GM23248 (cell line): ENCODE data around the gene SYNPO2. TPM values are rescaled to one million over a fixed set of nuclear protein-coding genes. Genes with fewer than 3 reads are reported as not detected.

Source experiments
- DNase-seq: peaks from one replicate; pipeline ENCODE4 v3.0.0-alpha.2; 2015
- H2AFZ ChIP-seq: fragments of 200-600 bp; sonication (generic); 2 replicates; pipeline ENCODE4 v1.6.1; 2016; ENCODE audit warnings: antibody characterized with exemption
- H3F3A ChIP-seq: fragments of 200-600 bp; sonication (generic); 2 replicates; pipeline ENCODE4 v1.6.1; 2016; ENCODE audit warnings: mild to moderate bottlenecking, antibody characterized with exemption, mixed run types; ENCODE audit not compliant: insufficient read depth
- H3K27ac ChIP-seq: fragments of 200-600 bp; sonication (generic); 2 replicates; pipeline ENCODE4 v1.5.1; 2016; ENCODE audit warnings: mild to moderate bottlenecking
- H3K27me3 ChIP-seq: fragments of 200-600 bp; sonication (generic); replicated peaks from 2 replicates; pipeline ENCODE4 v1.6.1; 2016; ENCODE audit warnings: mild to moderate bottlenecking; ENCODE audit not compliant: insufficient read depth
- H3K36me3 ChIP-seq: fragments of 200-600 bp; sonication (generic); 2 replicates; pipeline ENCODE4 v1.6.1; 2016; ENCODE audit warnings: low read depth, mild to moderate bottlenecking
- H3K4me1 ChIP-seq: fragments of 200-600 bp; sonication (generic); 2 replicates; pipeline ENCODE4 v1.6.1; 2016; ENCODE audit warnings: mild to moderate bottlenecking; ENCODE audit not compliant: insufficient read depth
- H3K4me2 ChIP-seq: fragments of 200-600 bp; sonication (generic); one replicate; pipeline ENCODE4 v1.6.1; 2016; ENCODE audit warnings: mild to moderate bottlenecking; ENCODE audit not compliant: unreplicated experiment
- H3K4me3 ChIP-seq: fragments of 200-600 bp; sonication (generic); 2 replicates; pipeline ENCODE4 v1.5.1; 2016; ENCODE audit warnings: mild to moderate bottlenecking
- H3K79me2 ChIP-seq: fragments of 200-600 bp; sonication (generic); 2 replicates; pipeline ENCODE4 v1.6.1; 2016; ENCODE audit warnings: mild to moderate bottlenecking; ENCODE audit not compliant: insufficient read depth
- H3K9ac ChIP-seq: fragments of 200-600 bp; sonication (generic); 2 replicates; pipeline ENCODE4 v1.6.1; 2016; ENCODE audit warnings: mild to moderate bottlenecking
- H3K9me2 ChIP-seq: fragments of 200-600 bp; sonication (generic); 2 replicates; pipeline ENCODE4 v1.6.1; 2016; ENCODE audit warnings: mixed run types, mild to moderate bottlenecking, moderate library complexity; ENCODE audit not compliant: insufficient read depth
- H3K9me3 ChIP-seq: fragments of 200-600 bp; sonication (generic); one replicate; pipeline ENCODE4 v1.6.1; 2017; ENCODE audit warnings: low read depth
- H4K20me1 ChIP-seq: fragments of 200-600 bp; sonication (generic); 2 replicates; pipeline ENCODE4 v1.6.0; 2016; ENCODE audit not compliant: insufficient read depth
- EZH2 ChIP-seq: fragments of 200-600 bp; sonication (generic); IDR thresholded peaks from 2 replicates; pipeline ENCODE4 v1.6.1; 2018; ENCODE audit warnings: antibody characterized with exemption, mild to moderate bottlenecking; ENCODE audit not compliant: insufficient read depth, poor library complexity, severe bottlenecking
- EZH2phosphoT487 ChIP-seq: fragments of 200-600 bp; sonication (generic); IDR thresholded peaks from 2 replicates; pipeline ENCODE4 v1.6.1; 2018; ENCODE audit warnings: antibody characterized with exemption, moderate library complexity, mild to moderate bottlenecking, low read depth; ENCODE audit not compliant: insufficient read depth
- WGBS, 2 experiments: methylation state at CpG; one replicate each; pipeline ENCODE4 v1.1.6; 2015 to 2017; ENCODE audit warnings: low lambda C conversion rate in 2 of 2, low coverage in 1 of 2; ENCODE audit errors: missing lambda C conversion rate in 2 of 2; 5-methylcytosine and 5-hydroxymethylcytosine counted together
- in situ Hi-C: fragments of 300-500 bp; cut with MboI; formaldehyde crosslinking; loops from 2 replicates; pipeline ENCODE4 v1.15.0; 2020
- polyA plus RNA-seq: library from polyadenylated mRNA; unstranded; fragments of >200 nt; fragmentation: Nextera tagmentation; extraction: Ambion mirVana; gene quantifications from 2 replicates; pipeline ENCODE4 v1.2.1, GENCODE V29; 2016
- total RNA-seq: library from RNA; depleted of rRNA; stranded (reverse); fragments of >200 nt; shearing (Covaris generic); gene quantifications from 2 replicates; pipeline ENCODE4 v1.2.3, GENCODE V29; 2014

Gene SYNPO2
- total and polyA plus RNA-seq, 2 experiments from 2014 or later: 3.1 to 5.0 TPM

- 30 to 32% methylated on average over 7 of the region's 7 CpGs for WGBS, 2 experiments
- peaks cover 28% of the 10 kb centered on the region for H3F3A ChIP-seq
- DNase-seq: peak; percentile 96
- H3K4me2 ChIP-seq: peak overlapping the region; percentile 59
- no peaks in the 10 kb centered on the region for H3K9me3 ChIP-seq
- H2AFZ ChIP-seq: peak overlapping the region; percentile 20
- no peaks in the 10 kb centered on the region for H4K20me1 ChIP-seq
- peaks cover 28% of the 10 kb centered on the region for H3K4me1 ChIP-seq
- H3K9ac ChIP-seq: peak overlapping the region; percentile 51
- peak overlapping the region; percentile 5; the same call in 1 of the 2 replicates for H3K4me3 ChIP-seq
- no peaks in the 10 kb centered on the region for H3K36me3 ChIP-seq
- no peaks in the 10 kb centered on the region for H3K9me2 ChIP-seq
- TF ChIP-seq EZH2phosphoT487: no peak
- H3K27me3 ChIP-seq: no peaks in the 10 kb centered on the region
- H3K79me2 ChIP-seq: no peaks in the 10 kb centered on the region
- in situ Hi-C loops: loop anchor here (10.0 kb wide), 1 partner anchor 305 kb away; no protein-coding TSS in a partner anchor
- H3K27ac ChIP-seq: peak overlapping the region; percentile 87
These were observed 100.7 kb downstream of the SYNPO2 start for GRCh38 chr4:118989098-118990080.

DNA sequence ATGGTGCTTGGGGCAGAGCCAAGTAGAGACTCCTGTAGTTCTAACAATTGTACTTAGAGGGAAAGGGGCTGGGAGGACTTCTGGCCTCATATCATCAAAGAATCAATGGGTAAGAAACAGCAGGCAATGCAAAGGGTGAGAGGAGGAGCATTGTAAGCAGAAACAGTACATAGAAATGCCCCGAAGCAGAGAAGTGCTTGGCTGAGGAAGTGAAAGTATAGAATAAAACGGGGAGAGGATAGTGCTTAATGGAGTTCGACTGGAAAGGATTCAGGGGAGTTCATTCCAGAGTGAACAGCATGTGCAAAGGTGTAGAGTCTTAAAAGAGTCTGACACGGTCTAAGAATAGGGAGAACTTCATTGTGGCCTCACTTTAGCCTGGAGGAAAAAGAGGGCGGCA, 103.0 kb downstream of the SYNPO2 start:
- Histone ChIP-seq H3K9ac (no peak overlapping the region), H3K4me2 (no peak overlapping the region), H2AFZ (no peak overlapping the region), H3F3A (peaks cover 28% of the 10 kb centered on the region), H4K20me1 (no peaks in the 10 kb centered on the region), H3K9me3 (no peaks in the 10 kb centered on the region), H3K79me2 (no peaks in the 10 kb centered on the region), H3K36me3 (no peaks in the 10 kb centered on the region), H3K4me3 (no peak overlapping the region), H3K4me1 (peaks cover 28% of the 10 kb centered on the region), H3K9me2 (no peaks in the 10 kb centered on the region), H3K27me3 (no peaks in the 10 kb centered on the region), H3K27ac (no peak overlapping the region)
- in situ Hi-C loops: no loop called here
- WGBS, 2 experiments: 96 to 99% methylated on average over 5 of the region's 5 CpGs
- no peak for DNase-seq
- TF ChIP-seq EZH2 (no peak), EZH2phosphoT487 (no peak)

GRCh38 chr4:118992149-118992548, 103.5 kb downstream of the SYNPO2 start:
- Histone ChIP-seq H3K27me3 (no peaks in the 10 kb centered on the region), H3K4me1 (peaks cover 28% of the 10 kb centered on the region), H3K4me3 (no peak overlapping the region), H3K4me2 (no peak overlapping the region), H3F3A (peaks cover 28% of the 10 kb centered on the region), H4K20me1 (no peaks in the 10 kb centered on the region), H3K9ac (no peak overlapping the region), H3K9me3 (no peaks in the 10 kb centered on the region), H3K36me3 (no peaks in the 10 kb centered on the region), H3K9me2 (no peaks in the 10 kb centered on the region), H2AFZ (no peak overlapping the region), H3K27ac (no peak overlapping the region), H3K79me2 (no peaks in the 10 kb centered on the region)
- in situ Hi-C loops: no loop called here
- WGBS, 2 experiments: 56 to 63% methylated on average over 1 of the region's 1 CpG
- TF ChIP-seq EZH2: no peak
- TF ChIP-seq EZH2phosphoT487: no peak
- DNase-seq: no peak

GRCh38 chr4:118993333-118993732, 104.7 kb downstream of the SYNPO2 start:
- Histone ChIP-seq H3K36me3 (no peaks in the 10 kb centered on the region), H2AFZ (no peak overlapping the region), H3K4me3 (no peak overlapping the region), H3K27ac (no peak overlapping the region), H3K4me2 (no peak overlapping the region), H4K20me1 (no peaks in the 10 kb centered on the region), H3K9me2 (no peaks in the 10 kb centered on the region), H3K79me2 (no peaks in the 10 kb centered on the region), H3K9ac (no peak overlapping the region), H3K4me1 (peaks cover 26% of the 10 kb centered on the region), H3K27me3 (no peaks in the 10 kb centered on the region), H3F3A (peaks cover 26% of the 10 kb centered on the region), H3K9me3 (no peaks in the 10 kb centered on the region)
- TF ChIP-seq EZH2 (no peak), EZH2phosphoT487 (no peak)
- no peak for DNase-seq
- 83 to 91% methylated on average over 2 of the region's 2 CpGs for WGBS, 2 experiments
- in situ Hi-C loops: no loop called here
